ENCODE results near the gene CACNA1B.
"Not testable (repeated sequence)": the region's sequence is repeated elsewhere in the genome, so short reads cannot be mapped to it uniquely, and the experiment has no call there.

The CACNA1B gene

DNA sequence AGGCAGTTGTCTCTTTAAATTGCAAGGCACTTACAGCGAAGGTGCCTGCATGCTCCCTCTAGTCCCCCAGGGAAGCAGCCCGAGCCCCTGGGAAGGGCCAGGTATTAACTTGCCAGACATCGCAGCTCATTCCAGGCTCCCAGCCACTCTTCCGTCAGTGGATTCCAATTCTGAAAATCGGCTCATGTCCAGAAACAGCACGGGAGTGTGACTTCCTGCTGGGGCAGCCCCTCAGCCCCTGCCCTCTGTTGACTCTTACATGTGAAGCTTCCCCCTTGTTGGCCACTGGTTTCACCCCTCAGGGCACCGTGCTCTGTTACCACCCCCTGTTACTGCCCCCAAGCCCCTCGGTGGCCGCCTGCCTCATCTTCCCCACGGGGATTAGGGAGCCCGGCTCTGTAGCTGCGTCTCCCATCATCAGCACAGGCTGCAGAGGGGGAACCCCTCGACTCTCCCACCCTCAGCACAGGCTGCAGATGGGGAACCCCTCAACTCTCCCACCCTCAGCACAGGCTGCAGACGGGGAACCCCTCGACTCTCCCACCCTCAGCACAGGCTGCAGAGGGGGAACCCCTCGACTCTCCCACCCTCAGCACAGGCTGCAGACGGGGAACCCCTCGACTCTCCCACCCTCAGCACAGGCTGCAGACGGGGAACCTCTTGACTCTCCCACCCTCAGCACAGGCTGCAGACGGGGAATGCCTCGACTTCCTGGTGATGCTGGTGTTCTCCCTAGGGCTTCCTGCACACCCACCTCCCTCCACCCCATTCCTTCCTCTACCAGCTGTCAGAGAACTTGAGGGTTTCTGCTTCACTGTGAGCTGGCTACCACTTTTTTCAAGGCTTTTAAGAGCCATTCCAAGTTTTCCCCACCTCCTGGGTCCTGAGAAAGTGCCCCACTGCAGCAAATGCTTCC lies 11.1 kb upstream of the CACNA1B start:
- DNase-seq: no peak

DNA sequence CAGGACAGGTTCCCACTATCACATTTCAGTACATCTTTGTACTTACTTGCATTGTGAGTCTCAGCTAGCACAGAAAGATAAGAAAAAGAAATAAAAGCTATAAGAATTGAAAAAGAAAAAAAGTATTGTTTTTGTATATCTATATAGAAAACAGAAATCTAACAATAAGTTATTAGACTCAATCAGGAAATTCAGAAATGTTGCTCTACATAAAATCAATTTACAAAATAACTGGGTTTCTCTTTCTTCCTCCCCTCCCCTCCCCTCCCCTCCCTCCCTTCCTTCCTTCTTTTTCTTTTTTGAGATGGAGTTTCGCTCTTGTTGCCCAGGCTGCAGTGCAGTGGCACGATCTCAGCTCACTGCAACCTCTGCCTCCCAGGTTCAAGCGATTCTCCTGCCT lies 7.2 kb upstream of the CACNA1B start:
- DNase-seq: no peak

DNA sequence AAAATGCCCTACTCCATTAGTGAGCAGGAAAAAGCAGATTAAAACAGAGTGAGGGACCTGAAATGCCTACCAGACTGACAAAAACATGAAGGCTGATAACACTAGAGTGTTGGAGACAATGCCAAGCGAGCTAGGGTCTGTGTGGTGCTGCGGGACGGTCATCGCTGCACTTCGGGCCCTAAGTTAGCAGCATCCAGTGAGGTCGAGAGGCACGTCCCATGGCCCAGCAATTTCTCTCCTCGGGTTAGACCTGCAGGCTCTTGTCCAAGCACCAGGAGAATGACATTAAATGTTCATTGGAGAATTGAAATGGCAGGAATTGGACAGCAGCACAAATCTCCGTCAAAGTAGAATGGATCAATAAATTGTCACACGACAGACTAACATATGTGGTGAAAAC lies 5.3 kb upstream of the CACNA1B start:
- DNase-seq: no peak

DNA sequence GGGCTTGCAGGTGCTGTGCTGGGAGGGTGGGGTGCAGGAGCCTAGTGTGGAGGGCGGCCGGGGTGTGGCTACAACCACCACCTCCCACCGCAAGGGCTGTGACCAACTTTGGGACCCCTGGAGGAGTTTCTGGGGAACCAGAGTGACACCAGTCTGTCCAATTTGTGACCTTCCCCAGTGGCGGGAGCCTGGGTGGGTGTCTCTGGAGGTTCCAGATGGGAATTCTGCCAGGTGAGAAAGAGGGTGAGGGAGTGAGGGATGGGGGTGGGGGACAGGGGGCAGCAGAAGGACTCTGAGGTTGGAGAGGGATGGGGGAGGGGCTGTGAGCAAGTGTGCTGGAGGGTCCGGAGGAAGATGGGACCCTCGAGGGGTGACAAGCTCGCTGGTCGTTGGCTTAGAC lies 4.2 kb upstream of the CACNA1B start:
- no peak for DNase-seq

DNA sequence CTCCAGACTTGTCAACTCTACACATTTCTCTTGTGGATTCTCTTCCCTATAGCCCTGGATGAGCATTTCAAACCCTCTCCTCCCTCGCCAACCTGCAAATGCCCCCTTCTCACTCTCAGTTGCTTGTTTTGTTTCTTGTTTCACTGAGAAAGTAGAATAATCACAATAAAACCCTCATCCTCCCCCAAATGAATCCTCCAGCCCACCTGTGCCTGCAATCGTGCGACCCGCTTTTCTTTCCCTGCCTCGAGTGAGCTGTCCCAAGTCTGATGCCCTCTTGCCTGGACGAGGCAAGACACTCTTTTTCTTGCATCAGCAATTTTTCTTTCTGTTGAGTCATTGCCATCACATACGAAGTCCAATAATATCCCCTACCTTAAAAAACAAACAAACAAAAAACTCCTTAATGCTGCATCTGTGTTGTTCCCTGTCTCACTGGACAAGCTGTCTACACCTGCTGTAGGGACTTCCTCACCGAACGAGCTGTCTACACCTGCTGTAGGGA lies 3.7 kb upstream of the CACNA1B start:
- no peak for DNase-seq

DNA sequence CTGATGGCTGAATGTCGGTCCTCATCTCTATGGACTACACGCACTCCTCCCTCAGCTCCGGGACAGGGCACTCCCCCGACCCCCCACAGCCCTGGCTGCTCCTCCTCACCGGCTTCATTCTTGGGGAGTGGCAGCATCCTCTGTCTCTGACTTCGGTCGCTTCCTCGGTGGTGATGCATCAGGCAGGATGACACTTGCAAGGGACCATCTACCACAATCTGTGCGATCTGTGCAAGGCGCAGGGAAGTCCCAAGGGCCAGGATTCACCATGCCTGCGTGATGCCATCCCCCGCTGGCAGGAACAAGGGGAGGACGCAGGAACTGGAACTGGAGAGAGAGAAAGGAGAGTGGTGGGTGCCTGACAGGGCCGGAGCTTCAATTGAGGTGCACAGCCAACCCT lies 2.2 kb upstream of the CACNA1B start:
- no peak for DNase-seq

DNA sequence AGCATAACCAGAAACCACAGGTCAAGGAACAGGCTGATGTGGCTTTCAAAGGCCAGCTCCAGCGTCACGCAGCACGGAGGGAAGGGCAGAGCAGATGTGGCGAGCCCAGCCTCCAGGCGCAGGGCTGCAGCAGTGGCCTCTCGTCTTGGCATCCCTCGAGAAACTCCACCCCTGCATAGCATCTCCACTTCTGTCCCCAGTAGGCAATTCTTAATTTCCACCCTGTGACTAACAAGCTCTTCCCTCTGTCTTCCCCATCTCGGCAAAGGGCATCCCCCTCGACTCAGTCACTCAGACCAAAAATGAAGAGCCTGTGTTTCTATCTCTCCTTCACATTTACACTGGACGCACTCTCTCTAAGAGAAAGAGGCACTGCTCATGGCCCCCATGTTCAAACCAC lies 1.7 kb upstream of the CACNA1B start:
- DNase-seq: no peak

DNA sequence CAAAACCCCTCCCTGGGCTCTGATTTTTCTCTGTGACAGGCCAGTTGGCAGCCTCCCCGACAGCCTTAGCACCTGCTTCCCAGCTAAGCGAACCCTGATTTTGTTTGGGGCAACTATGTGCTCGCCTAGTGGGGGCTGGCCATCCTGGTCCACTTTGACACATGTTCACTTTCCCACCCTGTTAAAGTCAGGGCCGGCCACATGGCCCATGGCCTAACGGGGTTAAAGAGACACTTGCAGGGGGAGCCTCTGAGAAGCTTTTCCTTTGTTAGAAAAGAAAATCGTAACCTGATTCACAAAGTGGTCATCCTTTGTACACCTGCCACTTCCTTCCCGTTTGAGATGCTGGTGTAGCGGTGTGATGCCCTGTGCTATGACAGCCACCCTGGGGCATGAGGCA lies 1.3 kb upstream of the CACNA1B start:
- DNase-seq: no peak

DNA sequence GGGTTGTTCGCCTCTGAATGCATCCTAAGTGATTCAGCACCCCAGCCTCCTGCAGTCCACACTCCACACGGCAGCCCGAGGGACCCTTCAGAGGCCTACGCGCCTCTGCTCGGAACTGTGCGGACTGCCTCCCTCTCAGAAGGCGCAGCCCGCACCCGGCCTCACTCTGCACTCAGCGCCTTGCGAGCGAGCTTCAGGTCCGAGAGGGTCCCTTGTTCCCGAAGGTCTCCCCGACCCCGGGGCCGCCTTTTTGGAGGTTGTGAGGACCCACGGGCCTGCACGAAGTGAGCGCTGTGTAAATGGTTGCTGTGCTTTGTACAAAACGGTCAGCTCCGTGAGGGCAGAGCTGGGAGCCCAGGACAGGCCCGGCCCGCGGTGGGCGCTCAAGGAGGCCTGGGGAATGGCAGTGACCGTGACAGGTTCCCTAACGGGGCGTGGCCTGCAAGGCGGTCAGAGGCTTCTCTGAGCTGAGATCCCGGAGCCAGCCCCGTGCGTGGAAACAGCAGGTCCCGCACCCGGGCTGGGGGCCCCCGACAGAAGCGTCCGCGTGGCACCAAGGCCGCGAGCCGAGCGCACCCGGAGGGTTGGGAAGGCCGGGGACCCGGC lies 698 bp upstream of the CACNA1B start:
- DNase-seq: no peak

DNA sequence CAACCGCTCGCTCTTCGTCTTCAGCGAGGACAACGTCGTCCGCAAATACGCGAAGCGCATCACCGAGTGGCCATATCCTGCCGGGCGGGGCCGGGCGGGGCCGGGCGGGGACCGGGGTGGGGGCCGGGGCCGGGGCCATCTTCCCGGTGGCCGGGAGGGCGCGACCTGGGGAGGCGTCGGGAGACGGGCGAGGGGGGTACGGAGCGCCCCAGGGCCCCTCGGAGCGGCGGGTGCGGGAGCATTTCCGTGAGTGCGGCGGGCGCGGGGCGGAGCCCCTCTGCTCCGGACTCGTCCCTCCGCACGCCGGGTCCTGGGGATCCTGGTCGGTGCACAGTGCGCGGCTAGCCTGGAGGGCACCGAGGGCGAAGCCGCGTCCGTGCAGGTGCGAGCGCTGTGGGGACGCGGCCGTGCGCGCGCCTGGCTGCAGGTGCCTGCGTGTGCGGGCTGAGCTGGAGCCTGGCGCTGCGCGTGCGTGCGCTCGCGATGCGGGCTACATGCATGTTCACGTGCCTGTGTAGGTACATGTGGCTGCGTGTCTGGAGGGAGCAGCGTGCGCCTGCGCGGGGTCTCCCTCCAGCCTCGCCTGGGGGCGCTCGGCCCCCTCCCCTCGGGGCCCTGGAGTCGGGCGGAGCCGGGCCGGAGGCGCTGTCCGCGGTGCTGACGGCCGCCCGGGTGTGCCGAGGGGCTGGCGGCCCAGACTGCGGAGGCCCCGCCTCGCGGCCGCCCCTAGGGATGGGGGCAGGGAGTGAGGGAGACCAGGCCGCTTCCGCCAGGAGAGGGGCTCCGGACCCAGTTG lies 762 bp downstream of the CACNA1B start:
- no peak for DNase-seq

DNA sequence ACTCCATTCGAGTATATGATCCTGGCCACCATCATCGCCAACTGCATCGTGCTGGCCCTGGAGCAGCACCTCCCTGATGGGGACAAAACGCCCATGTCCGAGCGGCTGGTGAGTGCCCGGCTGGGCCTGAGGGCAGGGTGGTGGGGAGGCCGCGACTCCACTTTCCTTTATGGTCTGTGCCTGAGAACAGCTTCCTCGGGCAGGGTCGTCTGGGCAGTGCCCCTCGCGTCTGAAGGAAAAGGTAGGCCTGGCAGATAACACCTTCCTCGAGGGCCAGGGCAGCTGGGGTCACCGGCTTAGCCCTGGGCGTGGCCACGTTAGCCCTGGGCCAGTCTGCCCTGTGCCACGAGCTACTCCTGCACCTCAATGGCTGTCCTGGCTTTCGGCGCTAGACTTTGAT lies 1.5 kb downstream of the CACNA1B start:
- DNase-seq: no peak

DNA sequence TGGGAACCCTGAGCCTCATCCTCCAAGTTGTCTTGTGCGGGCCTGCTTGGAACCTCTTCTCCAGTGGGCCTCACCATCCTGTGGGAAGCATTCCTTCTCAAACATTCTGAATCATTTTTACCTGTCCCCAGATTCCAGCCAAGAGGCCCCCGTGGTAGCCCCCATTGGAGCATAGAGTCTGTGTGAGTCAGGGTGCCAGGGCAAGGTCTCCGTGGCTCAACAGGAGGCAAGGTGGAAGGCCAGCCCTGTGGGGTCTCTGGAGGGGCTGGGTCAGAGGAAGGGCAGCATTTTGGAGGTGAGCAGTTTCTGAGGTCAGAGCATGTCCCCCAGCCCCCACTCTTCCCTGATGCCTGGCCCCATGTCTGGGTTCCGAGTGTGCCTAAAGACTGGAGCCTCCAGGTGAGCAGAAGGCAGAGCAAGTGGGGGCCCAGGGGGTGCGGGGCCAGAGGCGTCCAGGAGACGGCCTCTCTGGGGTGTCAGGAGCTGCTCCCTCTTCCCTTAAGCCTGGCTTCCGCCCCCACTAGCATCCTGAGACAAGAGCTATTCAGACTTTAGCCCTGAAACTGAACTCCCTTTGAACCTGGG lies 2.1 kb downstream of the CACNA1B start:
- DNase-seq: no peak

DNA sequence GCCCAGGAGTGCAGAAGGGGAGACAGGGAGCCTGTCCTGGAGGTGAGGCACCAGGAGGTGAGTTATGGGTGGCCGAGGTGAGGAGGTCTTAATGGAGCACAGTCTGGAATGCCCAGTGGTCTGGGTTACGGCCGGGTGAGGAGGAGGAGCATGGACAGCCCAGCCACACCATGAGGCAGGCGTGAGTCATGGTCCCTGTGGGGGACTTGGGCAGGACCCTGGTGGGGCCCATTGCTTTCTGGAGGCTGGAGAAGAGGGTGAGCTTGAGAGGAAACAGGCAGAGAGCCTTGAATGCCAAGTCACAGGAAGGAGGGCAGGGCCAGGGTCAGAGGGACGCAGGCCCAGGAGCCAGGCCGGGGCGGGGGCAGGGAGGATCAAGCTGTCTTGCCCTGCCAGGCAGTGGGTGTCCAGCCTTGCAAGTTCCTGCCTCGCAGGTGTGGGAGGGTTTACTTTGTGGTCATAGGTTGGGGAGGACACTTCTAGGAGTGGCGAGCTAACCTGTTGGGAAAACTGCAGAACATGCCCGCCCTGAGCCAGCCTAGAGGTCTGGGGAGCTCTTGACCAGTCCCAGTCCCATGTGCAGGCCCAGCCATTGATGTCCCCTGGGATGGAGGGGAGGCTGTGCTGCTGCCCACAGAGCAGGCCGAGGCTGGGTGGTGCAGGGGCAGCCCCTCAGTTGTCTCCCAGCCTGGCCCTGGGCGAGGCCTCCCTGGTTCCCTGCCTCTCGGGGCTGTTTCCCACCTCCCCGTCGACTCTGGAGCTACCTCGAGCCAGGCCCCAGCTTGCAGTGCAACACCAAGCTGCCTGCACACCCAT lies 2.8 kb downstream of the CACNA1B start:
- no peak for DNase-seq

DNA sequence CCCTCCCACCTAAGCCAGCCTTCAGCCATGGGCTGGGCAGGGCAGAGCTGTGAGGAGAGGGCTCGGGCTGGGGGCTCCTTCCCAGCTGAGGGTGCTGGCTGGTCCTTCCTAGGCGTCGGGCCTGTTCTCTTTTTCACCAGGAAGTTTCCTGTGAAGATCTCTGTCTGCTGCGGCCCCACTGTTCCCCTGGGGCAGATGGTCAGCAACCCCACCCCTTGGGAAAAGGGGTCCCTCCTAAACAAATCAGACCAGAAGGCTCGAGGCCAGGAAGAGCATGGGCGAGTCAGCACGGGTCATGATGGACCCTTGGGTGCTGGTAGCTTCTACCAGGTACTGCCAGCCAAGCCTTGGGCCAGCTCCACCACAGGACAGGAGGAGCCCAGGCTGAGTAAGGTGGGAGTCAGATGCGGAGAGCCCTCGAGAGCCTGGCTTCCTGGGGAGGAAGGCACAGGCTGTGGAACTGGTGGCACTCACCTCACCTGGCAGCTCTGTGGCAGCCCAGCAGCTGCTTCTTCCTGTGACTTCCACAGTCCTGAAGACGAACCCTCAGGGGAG lies 3.5 kb downstream of the CACNA1B start:
- DNase-seq: no peak

DNA sequence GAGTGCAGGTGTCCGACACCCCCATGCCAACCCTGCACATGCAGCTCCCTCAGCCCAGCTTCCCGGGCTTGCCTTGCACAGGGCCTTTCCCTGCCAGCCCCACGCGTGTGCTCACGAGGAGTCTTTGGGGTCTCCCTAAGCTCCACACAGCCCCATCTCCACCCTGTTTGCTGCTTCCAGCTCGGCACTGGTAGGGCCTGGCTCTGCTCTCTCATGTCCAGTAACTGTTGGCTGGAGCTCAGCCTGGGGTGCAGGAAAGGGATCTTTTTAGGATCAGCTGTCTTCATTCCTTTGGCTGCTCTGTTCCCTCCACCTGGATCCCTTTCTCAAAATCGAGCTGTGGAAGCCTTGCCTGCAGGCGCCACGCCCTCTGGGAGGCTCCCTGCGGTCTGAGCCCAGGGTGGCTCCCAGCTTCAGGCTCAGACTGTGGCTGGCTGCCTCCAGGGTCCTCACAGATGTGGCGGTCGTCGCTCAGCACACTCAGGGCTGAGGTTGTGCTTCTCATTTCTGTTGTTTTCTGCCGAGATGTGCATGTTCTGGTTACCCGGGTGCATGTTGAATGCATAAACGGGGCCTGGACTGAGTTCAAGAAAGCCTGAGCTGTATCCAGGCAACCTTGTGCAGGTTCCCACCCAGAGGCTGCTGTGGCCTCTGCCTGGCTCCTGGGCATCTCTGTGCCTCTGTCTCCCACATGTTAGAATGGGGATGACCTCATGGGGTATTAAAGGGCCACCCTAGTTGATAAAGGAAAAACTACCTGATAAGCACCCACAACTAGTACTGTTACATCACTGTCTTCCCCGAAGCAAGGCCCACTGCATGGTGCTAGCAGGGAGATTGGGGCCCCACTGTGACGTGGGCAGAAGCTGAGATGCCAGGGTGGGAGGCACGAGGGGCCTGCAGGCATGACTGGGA lies 4.3 kb downstream of the CACNA1B start:
- DNase-seq: no peak

DNA sequence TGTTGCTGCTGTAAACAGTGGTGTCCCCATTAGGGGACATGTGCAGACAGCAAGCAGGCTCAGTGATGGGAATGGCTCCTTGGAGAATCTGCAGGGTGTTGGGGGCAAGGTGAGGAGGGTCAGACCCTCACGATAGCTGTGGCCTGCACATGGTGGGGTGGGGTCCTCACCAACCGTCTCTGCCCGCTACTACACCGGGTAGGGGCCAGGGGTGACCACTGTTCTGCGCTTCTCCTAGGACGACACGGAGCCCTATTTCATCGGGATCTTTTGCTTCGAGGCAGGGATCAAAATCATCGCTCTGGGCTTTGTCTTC lies 4.9 kb downstream of the CACNA1B start:
- DNase-seq: no peak

DNA sequence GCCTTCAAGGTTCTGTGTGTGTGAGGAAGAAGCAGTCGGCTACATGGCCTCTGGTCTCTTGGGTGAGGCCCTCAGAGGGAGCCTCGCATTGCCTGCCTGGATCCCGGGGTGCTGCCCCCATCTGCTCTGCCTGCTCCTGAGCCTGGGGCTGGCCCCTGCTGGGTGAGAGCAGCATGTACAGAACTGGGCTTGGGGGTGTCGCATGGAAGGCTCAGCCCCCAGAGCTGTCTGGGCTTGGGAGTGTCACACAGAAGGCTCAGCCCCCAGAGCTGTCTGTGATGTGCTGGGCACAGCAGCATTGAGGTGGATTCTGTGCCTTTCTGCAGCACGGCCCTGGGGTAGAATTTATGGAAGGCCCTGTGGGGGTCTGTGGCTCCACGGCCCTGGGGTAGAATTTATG lies 6.4 kb downstream of the CACNA1B start:
- DNase-seq: not testable (repeated sequence)

DNA sequence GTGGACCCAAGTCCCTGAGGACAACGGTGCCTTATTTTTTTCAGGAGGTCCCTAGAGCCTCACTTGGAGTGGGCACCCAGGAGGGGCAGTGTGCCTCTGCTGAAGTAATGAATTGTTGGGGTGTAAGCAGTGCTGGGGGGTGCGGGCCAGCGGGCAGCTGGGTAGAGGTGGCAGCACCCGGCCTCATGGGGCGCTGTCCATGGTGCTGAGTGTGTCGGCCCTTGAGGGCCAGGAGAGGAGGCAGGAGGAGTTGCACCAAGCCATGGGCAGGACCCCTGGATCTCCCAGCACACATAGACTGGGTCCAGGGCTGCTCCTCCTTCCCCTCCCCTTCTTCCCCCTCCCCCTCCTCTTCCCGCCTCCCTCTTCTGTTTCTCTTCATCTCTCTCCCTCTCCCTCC lies 7.0 kb downstream of the CACNA1B start:
- not testable (repeated sequence) for DNase-seq

DNA sequence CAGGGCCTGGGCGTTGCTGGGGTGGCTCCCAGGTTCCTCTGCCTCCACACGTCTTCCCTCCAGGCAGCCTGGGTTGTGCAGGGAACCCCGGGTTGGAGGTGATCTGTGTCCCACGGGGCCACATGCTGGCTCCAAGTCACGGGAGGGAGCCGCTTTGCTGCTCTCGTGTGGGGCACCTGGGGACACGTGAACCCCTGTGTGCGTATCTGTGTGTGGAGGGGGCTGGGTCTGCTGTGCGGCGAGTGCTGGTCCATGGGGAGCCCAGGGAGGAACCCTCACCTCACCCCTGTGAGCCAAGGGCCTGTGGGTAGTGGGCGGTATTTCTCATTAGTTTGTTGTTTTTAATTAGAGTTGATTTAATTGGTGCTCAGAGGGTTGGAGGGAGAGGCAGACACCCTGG lies 7.5 kb downstream of the CACNA1B start:
- not testable (repeated sequence) for DNase-seq

DNA sequence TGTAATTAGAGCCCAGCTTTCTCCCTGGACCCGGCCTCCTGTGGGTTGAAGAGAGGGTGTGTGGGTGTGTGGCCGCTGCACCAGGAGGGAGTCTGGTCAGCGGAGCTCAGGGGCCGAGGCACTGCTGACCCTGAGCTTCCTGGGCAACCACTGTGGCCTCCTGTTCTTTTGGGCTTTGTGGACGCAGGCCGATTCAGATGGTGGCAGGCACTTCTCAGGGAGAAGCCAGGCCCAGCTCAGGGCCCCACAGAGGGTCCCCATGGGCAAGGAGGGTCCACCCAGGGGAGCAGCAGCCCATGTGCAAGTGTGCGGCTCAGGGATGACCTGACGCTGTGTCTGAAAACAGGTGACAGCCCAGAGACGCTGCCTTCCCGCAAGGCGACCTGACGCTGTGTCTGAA lies 11.0 kb downstream of the CACNA1B start:
- not testable (repeated sequence) for DNase-seq

DNA sequence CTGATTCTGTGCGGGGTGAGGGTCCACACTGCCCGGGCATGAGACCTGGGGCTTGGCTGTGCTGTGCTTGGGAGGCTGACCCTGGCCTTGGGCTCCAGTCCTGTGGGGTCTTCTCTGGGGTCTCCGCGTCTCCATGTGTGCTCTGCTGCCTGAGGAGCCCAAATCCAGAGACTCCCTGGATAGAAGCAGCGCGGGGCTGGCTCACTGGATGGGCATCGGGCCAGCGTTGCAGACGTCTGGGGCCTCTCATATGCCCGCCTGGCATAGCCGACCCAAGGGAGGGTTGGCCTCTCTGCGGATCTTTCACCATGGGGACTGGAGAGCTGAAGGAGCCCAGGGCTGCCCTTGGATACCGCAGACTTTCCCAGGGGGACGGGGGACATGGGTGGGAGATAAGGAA lies 12.4 kb downstream of the CACNA1B start:
- not testable (repeated sequence) for DNase-seq
